CD4-positive, alpha-beta T cell treated with Interferon gamma for 1 hour (primary cell): Measurements from ENCODE around the gene BICD2.

Experiments
- DNase-seq: peaks from one replicate; pipeline ENCODE4 v3.0.0-alpha.2; 2020

BICD2 gene

GRCh38 chr9:92747459-92748232, 17.0 kb downstream of the BICD2 start:
- DNase-seq = no peak

GRCh38 chr9:92746567-92747458, 17.8 kb downstream of the BICD2 start:
- no peak for DNase-seq

- no peak for DNase-seq
Observed at GRCh38 chr9:92745881-92746280, 18.8 kb downstream of the BICD2 start.

DNA sequence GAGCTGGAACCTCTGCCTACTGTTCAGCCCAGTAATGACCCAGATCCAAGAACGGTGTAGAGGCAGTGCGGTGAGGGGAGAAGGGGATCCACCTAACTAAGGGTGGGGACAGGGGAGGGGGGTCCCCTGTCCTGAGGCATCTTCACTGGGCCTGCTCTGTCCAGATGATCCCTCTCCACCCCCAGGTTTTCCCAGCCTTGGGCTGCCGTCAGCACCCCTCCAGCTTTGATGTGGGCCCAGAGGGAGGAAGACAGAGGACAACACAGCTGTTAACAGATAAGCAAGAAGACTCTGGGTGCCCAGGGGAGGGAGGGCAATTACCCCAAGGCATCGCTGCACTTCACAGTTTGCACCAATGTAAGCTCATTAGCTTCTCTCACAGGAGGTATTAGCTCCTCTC, 19.3 kb downstream of the BICD2 start:
- DNase-seq = no peak

DNA sequence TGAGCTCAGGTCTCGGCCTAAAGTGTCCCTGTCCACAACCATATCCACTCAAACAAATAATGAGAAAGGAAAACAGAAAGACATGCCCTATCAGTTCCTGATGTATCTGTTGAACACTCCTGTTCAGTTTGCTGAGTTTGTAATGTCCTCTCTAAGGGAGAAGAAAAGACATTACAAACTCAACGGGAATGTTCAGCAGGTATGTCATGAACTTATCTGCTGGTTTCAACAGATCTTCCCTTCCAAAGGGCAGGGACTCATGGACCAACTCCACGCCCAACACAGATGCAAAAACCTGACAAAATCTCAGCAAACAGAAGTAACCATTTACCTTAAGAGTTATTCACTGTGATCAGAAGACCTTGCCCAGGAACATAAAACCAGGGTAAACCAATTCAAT, 23.7 kb downstream of the BICD2 start:
- DNase-seq = no peak

GRCh38 chr9:92740446-92740961, 24.1 kb downstream of the BICD2 start:
- no peak for DNase-seq

- no peak for DNase-seq
Observed at GRCh38 chr9:92740009-92740408, 24.6 kb downstream of the BICD2 start.

DNA sequence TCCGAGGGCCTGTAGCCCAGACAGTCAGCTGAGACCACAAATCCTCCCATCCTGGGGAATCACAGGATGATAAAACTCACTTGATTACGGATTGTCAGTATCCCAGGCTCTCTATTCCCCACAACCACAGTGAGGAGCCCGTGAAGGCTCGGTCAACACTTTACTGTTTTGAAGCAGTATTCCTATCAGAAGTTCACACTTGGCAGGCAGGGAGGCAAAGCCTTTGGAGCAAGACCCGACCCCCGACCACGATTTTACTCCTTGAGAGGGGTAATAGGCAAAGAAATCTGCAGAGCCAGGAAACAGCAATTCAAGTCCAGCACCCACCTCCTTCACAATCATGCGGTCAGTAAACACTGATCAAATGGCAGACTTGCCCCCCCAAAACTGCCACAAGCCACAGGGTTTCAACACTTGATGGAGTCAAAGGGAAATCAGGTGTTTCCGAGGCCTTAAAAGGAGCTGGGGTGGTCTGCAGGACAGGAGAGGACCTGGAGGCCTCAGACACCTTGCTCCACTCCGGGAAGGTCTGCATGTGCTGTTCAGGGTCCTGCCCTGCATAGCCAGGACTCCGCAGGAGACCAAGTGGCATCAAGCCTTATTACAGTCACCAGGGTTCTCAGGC, 25.2 kb downstream of the BICD2 start:
- DNase-seq = no peak

DNA sequence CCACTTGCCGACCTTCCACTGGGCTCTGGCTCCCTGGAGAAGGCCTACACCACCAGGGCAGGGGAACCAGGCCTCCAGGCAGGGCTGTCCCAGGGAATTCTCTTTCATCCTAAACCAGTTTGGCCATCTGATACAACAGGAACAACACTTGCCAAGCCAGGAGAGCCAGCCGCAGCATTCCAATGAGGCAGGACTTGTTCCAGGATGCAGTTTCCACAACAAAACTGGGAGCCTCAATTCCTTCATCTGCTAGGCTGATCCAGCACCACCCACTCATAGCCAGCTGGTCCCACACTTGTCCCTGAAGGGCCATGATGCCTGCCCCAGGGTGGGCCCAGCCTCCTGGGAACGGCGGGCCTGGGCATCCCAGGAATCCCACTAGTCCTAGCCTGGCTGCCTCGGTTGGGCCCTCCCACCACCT, 26.0 kb downstream of the BICD2 start:
- DNase-seq = no peak

DNA sequence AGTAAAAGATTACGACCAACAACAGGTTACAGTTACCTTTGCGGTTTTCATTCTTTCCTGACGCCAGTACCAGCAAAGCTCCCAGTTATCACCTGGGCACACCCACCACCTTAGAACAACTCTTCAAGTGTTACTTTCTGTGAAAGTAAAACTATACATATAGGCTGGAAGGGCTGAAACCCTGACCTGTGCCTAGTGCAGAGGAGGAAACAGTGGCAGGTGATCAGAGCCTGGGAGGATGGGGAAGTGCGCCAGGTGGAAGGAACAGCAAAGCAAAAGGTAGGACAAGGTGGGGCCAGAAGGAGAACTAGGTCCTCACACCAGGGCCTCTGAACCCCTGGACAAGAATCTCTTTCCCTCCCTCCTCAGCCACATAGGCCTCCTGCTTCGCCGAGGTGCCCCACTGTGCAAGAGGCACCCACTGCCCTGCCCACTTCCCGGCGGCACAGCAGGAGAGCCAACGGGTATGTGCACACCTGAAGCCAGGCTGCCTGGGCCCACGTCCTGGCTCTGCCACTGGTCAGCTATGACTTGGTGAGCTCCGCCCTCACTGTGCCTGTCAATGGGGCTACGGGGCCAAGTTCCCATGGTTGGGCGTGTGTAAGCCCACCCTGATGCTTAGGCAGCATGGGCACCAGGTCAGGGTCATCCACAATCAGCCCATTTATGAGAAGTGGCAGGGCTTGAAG, 26.9 kb downstream of the BICD2 start:
- no peak for DNase-seq

DNA sequence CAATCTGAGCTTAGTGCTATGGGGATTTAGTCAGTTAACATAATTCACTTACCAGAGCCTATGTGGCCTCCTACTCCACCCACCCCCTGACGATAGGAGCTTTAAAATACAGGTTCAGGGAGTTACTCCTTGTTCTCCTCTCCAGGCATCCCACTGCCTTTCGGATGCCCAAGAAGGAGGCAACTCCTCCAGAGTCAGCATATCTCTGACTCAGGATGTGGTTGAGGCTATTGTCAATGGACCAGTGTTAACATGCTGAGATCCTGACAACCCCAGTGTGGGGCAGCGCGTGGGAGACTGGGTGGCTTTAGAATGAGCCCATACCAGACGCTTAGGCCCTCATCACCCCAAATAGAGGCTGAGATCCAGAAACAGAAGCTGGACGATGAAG, 27.4 kb downstream of the BICD2 start:
- no peak for DNase-seq

DNA sequence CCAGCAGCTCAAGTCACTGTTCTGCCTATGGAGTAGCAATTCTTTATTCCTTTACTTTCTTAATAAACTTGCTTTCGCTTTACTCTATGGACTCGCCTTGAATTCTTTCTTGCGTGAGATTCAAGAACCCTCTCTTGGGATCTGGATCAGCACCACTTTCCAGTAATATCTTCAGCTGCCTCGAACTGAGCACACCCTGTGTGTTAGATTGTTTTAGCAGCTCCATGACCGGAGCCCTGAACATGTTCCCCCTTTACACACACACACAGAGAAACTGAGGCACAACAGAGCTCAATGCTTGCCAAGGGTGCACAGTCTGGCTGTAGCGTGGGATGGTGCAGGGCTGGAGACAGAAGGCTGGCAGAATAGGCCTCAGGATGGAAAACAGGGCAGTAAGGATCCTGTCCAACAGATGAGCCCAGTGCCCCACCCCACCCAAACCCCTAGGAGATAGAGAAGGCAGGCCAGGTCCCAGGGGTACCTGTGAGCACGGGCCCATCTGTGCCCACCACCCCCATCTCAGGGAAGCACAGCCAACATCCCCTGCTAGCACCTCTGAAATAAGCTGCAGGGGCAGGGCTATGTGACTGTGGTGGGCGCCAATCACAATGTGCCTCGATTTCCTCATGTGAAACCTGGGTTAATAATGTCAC, 27.9 kb downstream of the BICD2 start:
- DNase-seq = no peak

DNA sequence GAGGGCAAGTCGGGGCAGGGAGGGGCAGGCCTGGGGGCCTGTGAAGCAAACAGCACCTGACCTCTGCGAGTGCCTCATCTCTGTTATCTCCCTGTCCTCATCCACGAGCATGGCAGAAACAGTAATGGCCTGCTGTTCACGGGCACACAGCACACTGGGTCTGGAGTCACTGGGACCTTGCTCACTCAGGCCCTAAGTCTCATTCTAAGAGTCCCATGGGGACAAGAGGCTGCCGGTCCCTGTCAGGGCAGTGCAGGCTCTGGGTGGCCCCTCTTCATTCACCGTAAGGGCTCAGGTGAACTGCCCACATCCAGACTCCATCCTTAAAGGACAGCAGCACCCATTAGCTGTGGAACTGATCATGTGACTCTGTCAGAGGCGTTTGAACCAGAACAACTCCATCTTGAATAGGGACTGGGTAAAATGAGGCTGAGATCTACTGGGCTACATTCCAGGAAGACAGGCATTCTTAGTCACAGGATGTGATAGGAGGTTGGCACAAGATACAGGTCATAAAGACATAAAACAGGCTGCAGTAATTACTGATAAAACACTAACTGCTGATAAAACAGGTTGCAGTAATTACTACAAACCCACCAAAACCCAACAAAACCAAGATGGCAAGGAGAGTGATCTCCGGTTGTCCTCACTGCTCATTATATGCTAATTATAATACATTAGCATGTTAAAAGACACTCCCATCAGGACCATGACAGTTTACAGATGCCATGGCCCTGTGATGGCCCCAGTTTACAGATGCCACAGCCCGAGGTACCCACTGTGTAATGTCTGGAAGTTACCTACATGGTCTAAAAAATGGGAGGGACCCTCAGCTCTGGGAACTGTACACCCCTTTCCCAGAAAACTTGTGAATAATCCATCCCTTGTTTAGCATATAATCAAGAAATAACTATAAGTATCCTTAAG, 28.7 kb downstream of the BICD2 start:
- no peak for DNase-seq

GRCh38 chr9:92734931-92735635, 29.6 kb downstream of the BICD2 start:
- DNase-seq = no peak

- DNase-seq = no peak
Observed at GRCh38 chr9:92730897-92731296, 33.7 kb downstream of the BICD2 start.

DNA sequence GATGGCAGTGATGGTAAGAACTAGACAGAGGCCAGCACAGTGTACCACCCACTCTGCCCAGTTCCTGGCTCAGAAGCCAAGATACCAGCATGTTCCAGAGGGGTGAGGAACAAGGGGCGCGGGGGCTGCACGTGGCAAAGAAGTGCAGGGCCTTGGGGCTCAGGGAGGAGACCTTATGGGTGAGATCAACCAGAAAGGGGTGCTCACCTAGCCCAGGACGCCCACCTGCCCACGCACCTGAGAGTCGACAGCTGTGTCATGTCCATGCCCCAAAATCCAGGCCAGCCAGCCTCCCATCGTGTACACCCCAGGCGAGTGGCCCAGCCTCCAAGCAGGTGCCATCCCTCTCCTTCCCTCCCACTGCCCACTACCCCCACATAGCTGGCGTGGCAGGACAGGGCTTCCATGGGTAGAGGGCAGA, 34.9 kb downstream of the BICD2 start:
- no peak for DNase-seq

GRCh38 chr9:92728831-92729734, 35.5 kb downstream of the BICD2 start:
- DNase-seq = peak; percentile 40

DNA sequence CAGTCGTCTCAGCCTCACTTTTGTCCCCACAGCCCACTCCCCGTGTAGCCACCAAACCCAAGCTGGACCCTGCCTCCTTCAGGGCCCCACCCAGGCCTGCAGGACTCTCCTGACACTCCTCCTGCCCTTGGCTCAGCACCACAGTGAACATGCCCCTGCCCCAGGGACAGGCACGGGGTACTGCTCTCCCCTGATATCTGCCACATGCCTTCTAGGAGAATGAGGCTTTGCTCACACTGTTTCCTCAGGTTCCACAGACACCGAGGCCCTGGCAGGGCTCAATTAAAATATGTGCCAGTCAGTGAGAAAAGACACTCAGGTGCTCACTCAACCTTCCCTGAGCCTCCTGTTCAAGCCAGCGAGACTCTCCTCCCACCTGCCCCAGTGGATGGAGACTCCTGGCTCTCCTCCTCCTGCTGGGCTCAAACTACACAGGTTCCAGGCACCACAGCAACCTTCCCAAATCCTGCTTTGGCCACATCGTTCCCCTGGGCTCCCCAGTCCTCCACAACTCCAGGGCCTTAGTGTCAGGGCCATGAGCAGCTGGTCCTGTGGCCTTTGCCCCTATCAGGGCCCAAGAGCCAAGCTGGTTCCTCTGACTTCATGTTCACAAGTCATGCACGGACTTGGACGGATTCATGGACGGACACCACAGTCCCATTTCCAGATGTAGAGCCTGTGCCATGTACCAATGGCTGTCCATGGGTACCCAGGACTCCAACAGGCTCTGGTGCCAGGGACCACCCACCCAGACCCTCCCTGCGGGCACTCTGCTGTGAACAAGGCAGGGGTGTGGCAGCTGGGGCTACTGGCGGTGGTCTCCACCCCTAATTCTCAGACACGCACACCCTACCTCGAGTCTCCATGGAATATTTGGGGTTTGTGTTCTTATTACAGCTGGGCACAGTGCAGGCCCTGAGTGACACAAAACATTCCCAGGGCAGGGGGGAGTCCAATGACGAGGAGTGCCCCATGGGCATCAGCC, 36.6 kb downstream of the BICD2 start:
- DNase-seq = no peak
